Measurements from ENCODE around the gene RASGRF1. TPM values are rescaled to one million over a fixed set of nuclear protein-coding genes. Genes with fewer than 3 reads are reported as not detected.

RASGRF1 gene
- total and polyA plus RNA-seq, 9 of the 15 experiments (the other 6 are each of a cell fraction or from before 2014, with no cell fraction given): 0.03 to 0.58 (median 0.06) TPM; not detected in 1

- H3K4me2 ChIP-seq (ENCODE audit: insufficient read depth, low read length): no peak overlapping the region
- TF ChIP-seq HNRNPL (IDR thresholded peaks at IDR 0.05; ENCODE audit: low read depth, low read length) (no peak), ZSCAN29 (IDR thresholded peaks at IDR 0.05) (no peak), UBTF (IDR thresholded peaks at IDR 0.05; ENCODE audit: borderline replicate concordance in 1 of 2, low read depth in 2 of 2, low read length in 2 of 2) (no peak), ZBTB1 (CRISPR knock-in tag; IDR thresholded peaks at IDR 0.05; ENCODE audit: borderline replicate concordance, low read depth) (no peak), SNAPC5 (CRISPR knock-in tag; IDR thresholded peaks at IDR 0.05) (no peak), POLR2B (IDR thresholded peaks at IDR 0.05; ENCODE audit: low read depth, partially characterized antibody) (no peak), NR1H2 (CRISPR knock-in tag; IDR thresholded peaks at IDR 0.05) (no peak), CEBPG (CRISPR knock-in tag; IDR thresholded peaks at IDR 0.05) (no peak), CEBPG (tag; conservative IDR thresholded peaks at IDR 0.05 in 1 of 2, IDR thresholded peaks at IDR 0.05 in 1 of 2) (no peak), MTA3 (IDR thresholded peaks at IDR 0.05; ENCODE audit: borderline replicate concordance) (no peak)
- no peak for DNase-seq (ENCODE audit: extremely low read depth in 1 of 4, low spot score in 3 of 4)
- FAIRE-seq: no peak
- ChIA-PET POLR2A (interaction anchor here (1.3 to 3.0 kb wide), 2 partner anchors 9 to 17 kb away, joined by 3 to 12 read pairs; no protein-coding TSS in a partner anchor), CTCF (ENCODE audit: low intra/inter-chr PET ratio) (no interaction called here)
- no peak overlapping the region for H3K9ac ChIP-seq (ENCODE audit: insufficient read depth in 1 of 2, low read depth in 2 of 2, low read length in 2 of 2)
- no peaks in the 10 kb centered on the region for H3K9me1 ChIP-seq (ENCODE audit: control insufficient read depth, insufficient read depth, low read length)
- H3K9me3 ChIP-seq (replicated peaks; ENCODE audit: control insufficient read depth, insufficient read depth, low read depth, low read length): no peaks in the 10 kb centered on the region
- BruUV-seq (replicated peaks): no TSS peak
- H3K4me3 ChIP-seq: no peak overlapping the region
- 7% methylated on average over 9 of the region's 9 CpGs for WGBS (ENCODE audit: insufficient coverage, low coverage, missing lambda C conversion rate)
- H3K27ac ChIP-seq (ENCODE audit: extremely low read depth, low read depth, low read length): no peak overlapping the region
- in situ Hi-C loops (cut with MboI) (no loop called here), intact Hi-C loops (cut with micrococcal nuclease) (no loop called here)
- no peak overlapping the region for H2AFZ ChIP-seq (ENCODE audit: low read depth, low read length)
- H3K79me2 ChIP-seq (ENCODE audit: control insufficient read depth, insufficient read depth, low read length): no peaks in the 10 kb centered on the region
- no peaks in the 10 kb centered on the region for H3K36me3 ChIP-seq (ENCODE audit: control insufficient read depth, insufficient read depth, low read length)
- no peaks in the 10 kb centered on the region; the same call in none of the 2 replicates for H4K20me1 ChIP-seq (replicated peaks; ENCODE audit: control insufficient read depth, insufficient read depth, low read length)
- H3K4me1 ChIP-seq (replicated peaks in 1 of 2; ENCODE audit: control insufficient read depth in 2 of 2, insufficient read depth in 2 of 2, low read length in 2 of 2): peaks cover 0 to 3% of the 10 kb centered on the region in 2 experiments; a peak in 1 of 5 replicates
- peaks cover 15 to 50% of the 10 kb centered on the region in 2 experiments; a peak in 4 of 5 replicates for H3K27me3 ChIP-seq (ENCODE audit: control insufficient read depth in 2 of 2, insufficient read depth in 2 of 2, low read length in 2 of 2)
- no peak for ATAC-seq
Observed at GRCh38 chr15:78989701-78990240, 100.8 kb downstream of the RASGRF1 start.
